Epidermal melanocyte (primary cell): ENCODE data around the gene DIAPH3.
A peak's percentile ranks its signal among the peaks of the same experiment; 100 is the strongest.

ENCODE experiments used
- DNase-seq: peaks from one replicate; pipeline ENCODE4 v3.0.0; 2011; ENCODE audit warnings: low spot score; ENCODE audit not compliant: insufficient read length

Gene DIAPH3

GRCh38 chr13:59677966-59678814 lies 485.5 kb downstream of the DIAPH3 start:
- DNase-seq: peak; percentile 46

GRCh38 chr13:59677430-59677829 lies 486.3 kb downstream of the DIAPH3 start:
- no peak for DNase-seq

- no peak for DNase-seq
These were observed 489.1 kb downstream of the DIAPH3 start for GRCh38 chr13:59674616-59675015.

- DNase-seq: no peak
These were observed 490.4 kb downstream of the DIAPH3 start for GRCh38 chr13:59673286-59673685.

GRCh38 chr13:59672445-59672844 lies 491.3 kb downstream of the DIAPH3 start:
- DNase-seq: no peak

- no peak for DNase-seq
These were observed 491.8 kb downstream of the DIAPH3 start for GRCh38 chr13:59671881-59672280.

GRCh38 chr13:59666504-59666903 lies 497.2 kb downstream of the DIAPH3 start:
- no peak for DNase-seq

GRCh38 chr13:59665732-59666131 lies 498.0 kb downstream of the DIAPH3 start:
- DNase-seq: no peak

- DNase-seq: no peak
These were observed 498.5 kb downstream of the DIAPH3 start for GRCh38 chr13:59665184-59665583.

GRCh38 chr13:59664586-59664985 lies 499.1 kb downstream of the DIAPH3 start:
- DNase-seq: no peak

- DNase-seq: no peak
These were observed 500.0 kb downstream of the DIAPH3 start for GRCh38 chr13:59663707-59664106.

GRCh38 chr13:59660582-59660981 lies 503.1 kb downstream of the DIAPH3 start:
- DNase-seq: no peak

GRCh38 chr13:59659981-59660380 lies 503.7 kb downstream of the DIAPH3 start:
- DNase-seq: no peak

- DNase-seq: no peak
These were observed 504.9 kb downstream of the DIAPH3 start for GRCh38 chr13:59658738-59659330.

GRCh38 chr13:59658027-59658737 lies 505.5 kb downstream of the DIAPH3 start:
- no peak for DNase-seq

- no peak for DNase-seq
These were observed 509.8 kb downstream of the DIAPH3 start for GRCh38 chr13:59653916-59654315.

GRCh38 chr13:59651479-59651878 lies 512.2 kb downstream of the DIAPH3 start:
- no peak for DNase-seq

- no peak for DNase-seq
These were observed 519.7 kb downstream of the DIAPH3 start for GRCh38 chr13:59643906-59644626.

- DNase-seq: no peak
These were observed 520.3 kb downstream of the DIAPH3 start for GRCh38 chr13:59643364-59643841.

- no peak for DNase-seq
These were observed 521.9 kb downstream of the DIAPH3 start for GRCh38 chr13:59641817-59642216.

- DNase-seq: no peak
These were observed 522.5 kb downstream of the DIAPH3 start for GRCh38 chr13:59641261-59641660.
